ENCODE measurements around the gene HINT3.

- TF ChIP-seq CTCF (conservative IDR thresholded peaks at IDR 0.05 in 1 of 2, IDR thresholded peaks at IDR 0.05 in 1 of 2; ENCODE audit: extremely low read depth in 1 of 2, insufficient read depth in 1 of 2, low read depth in 1 of 2, low read length in 2 of 2), result no peak
- TF ChIP-seq EZH2 (IDR thresholded peaks at IDR 0.05; ENCODE audit: borderline replicate concordance, low read length), result no peak
These were observed 30.6 kb downstream of the HINT3 start for GRCh38 chr6:125987026-125987617.

Data from mammary epithelial cell (primary cell).